Muscle of back (tissue), 11 donors: Measurements from ENCODE around the gene MYBL2. TPM values are rescaled to one million over a fixed set of nuclear protein-coding genes. Genes with fewer than 3 reads are reported as not detected.
A peak's percentile ranks its signal among the peaks of the same experiment; 100 is the strongest.

ENCODE experiments used
- DNase-seq, 3 donors: peaks; one replicate each; pipeline versions ENCODE4 v3.0.0 to v3.0.0-alpha.2; 2013
- polyA plus RNA-seq, 10 donors: library from polyadenylated mRNA; unstranded; fragments of 120-200 nt; gene quantifications; one replicate each; pipeline ENCODE4 v1.2.1, GENCODE V29; 2013; ENCODE audit not compliant: insufficient read length in 10 of 10

The MYBL2 gene
- polyA plus RNA-seq, 10 donors = 10.8 to 26.4 (median 16.0) TPM

- peak; percentile 26 to 67 (median 27) for DNase-seq
These were observed 54.7 kb downstream of the MYBL2 start for GRCh38 chr20:43721429-43722152.

- no peak for DNase-seq
These were observed 55.2 kb downstream of the MYBL2 start for GRCh38 chr20:43722153-43722505.

GRCh38 chr20:43723186-43723585 is 56.3 kb downstream of the MYBL2 start:
- DNase-seq = peak in 1 of 3 donors; percentile 33

GRCh38 chr20:43723735-43724134 is 56.8 kb downstream of the MYBL2 start:
- no peak for DNase-seq

GRCh38 chr20:43724383-43724782 is 57.5 kb downstream of the MYBL2 start:
- no peak for DNase-seq

DNA sequence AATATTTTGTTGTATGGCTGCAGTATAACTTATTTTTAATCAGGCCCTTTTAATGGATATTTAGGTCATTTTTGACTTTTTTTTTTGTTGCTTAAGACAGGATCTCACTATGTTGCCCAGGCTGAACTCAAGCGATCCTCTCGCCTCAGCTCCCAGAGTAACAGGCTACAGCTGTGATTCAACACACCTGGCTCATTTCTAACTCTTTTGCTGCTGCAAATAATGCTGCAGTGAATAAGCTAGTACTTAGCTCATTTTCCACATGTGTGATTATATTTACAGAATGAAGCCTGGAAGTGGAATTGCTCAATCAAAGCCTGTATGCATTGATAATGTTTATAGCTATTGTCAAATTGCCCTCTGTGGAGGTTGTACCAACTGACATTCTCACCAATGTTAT is 58.8 kb downstream of the MYBL2 start:
- no peak for DNase-seq

- no peak for DNase-seq
These were observed 59.4 kb downstream of the MYBL2 start for GRCh38 chr20:43726333-43726732.

- peak in 1 of 3 donors; percentile 17 for DNase-seq
These were observed 60.0 kb downstream of the MYBL2 start, which contains the start of gene GTSF1L for GRCh38 chr20:43726811-43727338. Gene GTSF1L (minus strand): TSS chr20:43727002. CDS start chr20:43726694, 308 bp downstream.

DNA sequence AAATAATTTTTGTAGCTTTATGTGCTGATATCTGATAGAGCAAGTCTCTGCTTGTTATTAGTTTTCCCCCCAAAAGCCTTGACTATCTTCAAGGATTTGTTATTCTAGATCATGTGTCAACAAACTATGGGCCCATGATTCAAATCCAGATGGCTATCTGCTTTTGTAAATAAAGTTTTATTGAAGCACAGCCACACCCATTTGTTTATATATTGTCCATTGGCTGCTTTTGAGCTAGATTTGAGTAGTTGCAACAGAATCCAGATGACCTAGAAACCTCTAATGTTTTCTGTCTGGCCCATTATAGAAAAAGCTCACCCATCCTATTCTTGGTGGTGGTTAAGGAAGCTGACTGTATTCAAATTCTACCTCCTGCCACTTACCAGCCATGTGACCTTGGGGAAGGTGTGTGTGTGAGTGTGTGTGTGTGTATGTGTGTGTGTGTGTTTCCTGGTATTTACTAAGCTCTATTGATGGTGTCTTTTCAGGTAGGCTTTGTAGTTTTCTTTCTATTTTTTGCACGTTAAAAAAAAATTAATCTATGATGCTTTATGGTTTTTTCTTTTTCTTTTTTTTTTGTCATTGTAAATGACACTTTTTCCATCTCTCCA is 61.2 kb downstream of the MYBL2 start:
- no peak for DNase-seq

DNA sequence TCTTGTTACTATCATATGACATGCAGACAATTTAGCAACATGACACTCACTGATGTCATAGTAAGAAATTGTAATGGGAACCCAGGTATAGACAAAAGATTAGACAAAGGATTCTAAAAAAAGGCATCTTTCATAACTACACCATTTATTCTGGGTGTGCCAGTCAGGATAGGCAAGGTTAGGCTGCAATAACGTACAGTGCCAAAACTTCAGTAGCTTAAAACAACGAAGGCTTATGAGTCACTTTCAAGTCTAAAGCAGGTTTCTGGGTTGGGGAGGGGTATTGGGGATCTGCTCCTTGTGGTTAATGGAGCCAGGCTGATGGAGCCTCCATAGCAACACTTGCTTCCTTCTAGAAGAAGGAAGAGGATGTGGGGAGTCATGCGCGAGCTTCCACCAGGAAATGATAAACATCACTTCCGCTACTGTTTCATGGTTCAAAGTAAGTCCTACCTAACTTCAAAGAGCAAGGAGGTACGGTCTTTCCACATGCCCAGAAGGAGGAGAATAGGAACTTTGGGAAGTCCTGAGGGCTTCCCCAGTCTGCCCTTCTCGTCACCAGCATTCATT is 61.9 kb downstream of the MYBL2 start:
- no peak for DNase-seq

GRCh38 chr20:43731469-43731868 is 64.6 kb downstream of the MYBL2 start:
- peak in 1 of 3 donors; percentile 33 for DNase-seq

GRCh38 chr20:43731927-43732326 is 65.0 kb downstream of the MYBL2 start:
- DNase-seq = no peak

DNA sequence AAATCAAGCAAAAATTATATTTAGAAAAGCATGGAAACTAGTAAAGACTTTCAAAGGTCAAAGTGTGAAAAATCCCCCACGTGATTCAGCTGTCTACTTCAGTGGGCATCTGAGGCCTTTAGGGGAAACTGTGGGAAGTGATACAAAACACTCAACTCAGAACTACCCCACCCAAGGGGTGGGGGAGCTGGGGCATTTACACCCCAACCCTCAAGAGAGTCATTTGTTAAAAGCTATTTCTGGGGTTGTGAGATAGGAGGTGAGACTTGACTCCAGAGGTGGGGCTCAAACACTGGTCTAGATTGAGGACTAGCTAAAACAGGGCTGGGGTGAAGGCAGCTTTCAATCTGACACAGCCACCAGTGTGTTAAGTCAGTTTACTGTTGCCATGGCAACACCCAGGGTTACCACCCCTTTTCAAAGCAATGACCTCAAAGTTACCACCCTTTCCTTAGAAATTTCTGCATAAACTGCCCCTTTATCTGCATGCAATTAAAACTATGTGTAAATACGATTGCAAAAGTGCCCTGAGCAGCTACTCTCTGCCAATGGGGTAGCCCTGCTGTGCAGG is 69.8 kb downstream of the MYBL2 start:
- no peak for DNase-seq

- DNase-seq = no peak
These were observed 71.0 kb downstream of the MYBL2 start for GRCh38 chr20:43737925-43738324.

- DNase-seq = peak in 1 of 3 donors; percentile 31
These were observed 72.3 kb downstream of the MYBL2 start for GRCh38 chr20:43739148-43739749.

- DNase-seq = no peak
These were observed 73.7 kb downstream of the MYBL2 start for GRCh38 chr20:43740642-43741041.

DNA sequence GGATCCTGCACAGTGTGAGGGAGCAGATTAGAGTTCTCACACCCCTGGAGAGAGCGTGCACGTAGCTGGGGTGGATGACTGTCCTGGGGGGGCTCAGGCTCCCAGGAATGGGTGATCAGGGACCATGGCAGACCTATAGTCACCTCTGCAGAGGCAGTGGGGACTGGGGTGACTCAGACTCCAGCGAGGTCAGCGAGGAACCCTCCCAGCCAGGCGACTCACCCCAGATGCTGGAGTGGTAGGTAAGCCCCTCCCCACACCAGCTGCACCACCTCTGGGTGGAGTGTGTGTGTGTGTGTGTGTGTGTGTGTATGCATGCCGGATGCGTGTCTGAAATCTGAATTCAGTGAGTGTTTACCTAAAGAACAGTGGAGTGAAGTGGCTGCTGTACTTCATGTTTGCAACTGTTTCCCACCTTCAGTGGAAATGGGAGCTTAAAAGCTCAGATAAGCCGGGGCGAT is 77.3 kb downstream of the MYBL2 start:
- no peak for DNase-seq

GRCh38 chr20:43744966-43745730 is 78.2 kb downstream of the MYBL2 start:
- DNase-seq = peak in 1 of 3 donors; percentile 34

- DNase-seq = no peak
These were observed 79.6 kb downstream of the MYBL2 start for GRCh38 chr20:43746344-43747137.

DNA sequence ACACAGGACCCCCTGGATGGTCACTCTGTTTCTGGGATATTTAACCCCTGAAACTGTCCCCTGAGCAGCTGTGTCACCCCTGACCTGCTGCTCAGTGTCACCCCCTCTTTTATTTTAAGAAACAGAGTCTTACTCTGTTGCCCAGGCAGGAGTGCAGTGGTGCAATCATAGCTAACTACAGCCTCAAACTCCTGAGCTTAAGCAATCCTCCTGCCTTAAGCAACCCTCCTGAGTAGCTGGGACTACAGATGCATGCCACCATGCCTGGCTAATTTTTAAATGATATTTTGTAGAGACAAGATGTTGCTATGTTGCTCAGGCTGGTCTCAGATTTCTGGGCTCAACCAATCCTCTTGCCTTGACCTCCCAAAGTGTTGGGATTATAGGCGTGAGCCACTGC is 81.4 kb downstream of the MYBL2 start:
- DNase-seq = no peak
